Measurements from ENCODE around the gene FIGLA. TPM values are rescaled to one million over a fixed set of nuclear protein-coding genes. Genes with fewer than 3 reads are reported as not detected.

FIGLA gene
- total and polyA plus RNA-seq, 10 donors: 0.14 to 0.39 TPM; not detected in 8

DNA sequence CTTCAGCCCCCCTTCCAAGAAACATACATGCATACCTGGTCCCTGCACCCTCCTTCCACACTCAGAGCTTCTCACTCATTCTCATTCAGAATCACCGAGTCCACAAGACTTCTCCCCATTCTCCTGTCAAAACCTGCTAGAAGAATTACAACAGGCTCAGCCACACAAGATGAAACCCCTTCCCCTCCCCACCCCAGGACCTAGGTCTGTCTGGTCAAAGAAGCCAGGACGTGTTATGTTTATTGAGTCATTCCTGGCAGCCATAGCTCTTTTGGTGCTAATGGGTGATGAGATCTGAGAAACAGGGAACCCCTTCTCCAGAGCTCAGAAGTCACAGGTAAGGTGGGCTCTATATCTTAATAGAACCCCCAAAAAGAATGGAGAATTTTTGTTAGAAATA lies 21.0 kb downstream of the FIGLA start:
- peaks cover 0 to 11% (median 0%) of the 10 kb centered on the region in 8 donors for H3K9me3 ChIP-seq
- H3K27me3 ChIP-seq (replicated peaks in 1 of 7): peaks cover 0 to 98% (median 35%) of the 10 kb centered on the region in 7 donors
- H3K4me3 ChIP-seq: no peak overlapping the region
- TF ChIP-seq, protein P1, sequence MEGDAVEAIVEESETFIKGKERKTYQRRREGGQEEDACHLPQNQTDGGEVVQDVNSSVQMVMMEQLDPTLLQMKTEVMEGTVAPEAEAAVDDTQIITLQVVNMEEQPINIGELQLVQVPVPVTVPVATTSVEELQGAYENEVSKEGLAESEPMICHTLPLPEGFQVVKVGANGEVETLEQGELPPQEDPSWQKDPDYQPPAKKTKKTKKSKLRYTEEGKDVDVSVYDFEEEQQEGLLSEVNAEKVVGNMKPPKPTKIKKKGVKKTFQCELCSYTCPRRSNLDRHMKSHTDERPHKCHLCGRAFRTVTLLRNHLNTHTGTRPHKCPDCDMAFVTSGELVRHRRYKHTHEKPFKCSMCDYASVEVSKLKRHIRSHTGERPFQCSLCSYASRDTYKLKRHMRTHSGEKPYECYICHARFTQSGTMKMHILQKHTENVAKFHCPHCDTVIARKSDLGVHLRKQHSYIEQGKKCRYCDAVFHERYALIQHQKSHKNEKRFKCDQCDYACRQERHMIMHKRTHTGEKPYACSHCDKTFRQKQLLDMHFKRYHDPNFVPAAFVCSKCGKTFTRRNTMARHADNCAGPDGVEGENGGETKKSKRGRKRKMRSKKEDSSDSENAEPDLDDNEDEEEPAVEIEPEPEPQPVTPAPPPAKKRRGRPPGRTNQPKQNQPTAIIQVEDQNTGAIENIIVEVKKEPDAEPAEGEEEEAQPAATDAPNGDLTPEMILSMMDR (IDR thresholded peaks at IDR 0.05 in 8 of 11, conservative IDR thresholded peaks at IDR 0.05 in 3 of 11): no peak
- TF ChIP-seq POLR2AphosphoS5 (IDR thresholded peaks at IDR 0.05): no peak
- TF ChIP-seq POLR2A (IDR thresholded peaks at IDR 0.05): no peak
- H3K4me1 ChIP-seq: peaks cover 9 to 20% (median 17%) of the 10 kb centered on the region in 6 donors
- intact Hi-C loops (cut with DNase I; ENCODE audit: low total_unique reads): no loop called here
- H3K36me3 ChIP-seq: no peaks in the 10 kb centered on the region
- H3K27ac ChIP-seq: no peak overlapping the region
- no peak for DNase-seq
- WGBS, 5 donors: 55 to 76% (median 67%) methylated on average over 2 of the region's 2 CpGs

DNA sequence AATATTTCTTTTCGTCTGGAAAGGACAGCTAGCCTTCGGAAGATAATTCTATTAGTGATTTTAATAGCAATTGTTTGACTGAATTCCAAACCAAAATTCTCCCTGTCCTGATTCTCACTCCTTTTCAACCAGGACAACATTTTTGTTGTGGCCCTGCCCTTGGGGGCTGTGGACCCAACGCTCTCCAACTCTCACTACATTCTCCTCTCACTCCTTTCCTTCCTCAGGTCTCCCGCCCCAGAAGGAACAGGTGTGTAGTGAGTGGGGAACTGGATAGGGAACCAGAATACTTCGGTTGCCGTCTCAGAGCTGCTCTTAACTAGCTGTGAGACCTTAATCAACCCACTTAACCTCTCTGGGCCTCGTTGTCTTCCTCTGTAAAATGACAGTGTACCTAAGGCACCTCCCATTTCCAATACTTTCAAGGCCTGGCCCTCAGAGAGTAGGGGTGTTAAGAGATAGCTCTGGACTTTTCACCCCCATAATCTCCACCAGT lies 21.8 kb downstream of the FIGLA start:
- no peak for DNase-seq
- no peaks in the 10 kb centered on the region for H3K36me3 ChIP-seq
- peak overlapping the region in 2 of 8 donors; percentile 59 to 80 for H3K4me3 ChIP-seq
- 57 to 69% (median 63%) methylated on average over 7 of the region's 7 CpGs for WGBS, 5 donors
- peaks cover 9 to 20% (median 17%) of the 10 kb centered on the region in 6 donors for H3K4me1 ChIP-seq
- no peak overlapping the region for H3K27ac ChIP-seq
- TF ChIP-seq, protein P1 (IDR thresholded peaks at IDR 0.05 in 8 of 11, conservative IDR thresholded peaks at IDR 0.05 in 3 of 11): no peak
- no peak for TF ChIP-seq POLR2A (IDR thresholded peaks at IDR 0.05)
- TF ChIP-seq POLR2AphosphoS5 (IDR thresholded peaks at IDR 0.05): no peak
- H3K9me3 ChIP-seq: peaks cover 0 to 4% (median 0%) of the 10 kb centered on the region in 8 donors
- intact Hi-C loops (cut with DNase I; ENCODE audit: low total_unique reads): no loop called here
- H3K27me3 ChIP-seq (replicated peaks in 1 of 7): peaks cover 0 to 98% (median 38%) of the 10 kb centered on the region in 7 donors

DNA sequence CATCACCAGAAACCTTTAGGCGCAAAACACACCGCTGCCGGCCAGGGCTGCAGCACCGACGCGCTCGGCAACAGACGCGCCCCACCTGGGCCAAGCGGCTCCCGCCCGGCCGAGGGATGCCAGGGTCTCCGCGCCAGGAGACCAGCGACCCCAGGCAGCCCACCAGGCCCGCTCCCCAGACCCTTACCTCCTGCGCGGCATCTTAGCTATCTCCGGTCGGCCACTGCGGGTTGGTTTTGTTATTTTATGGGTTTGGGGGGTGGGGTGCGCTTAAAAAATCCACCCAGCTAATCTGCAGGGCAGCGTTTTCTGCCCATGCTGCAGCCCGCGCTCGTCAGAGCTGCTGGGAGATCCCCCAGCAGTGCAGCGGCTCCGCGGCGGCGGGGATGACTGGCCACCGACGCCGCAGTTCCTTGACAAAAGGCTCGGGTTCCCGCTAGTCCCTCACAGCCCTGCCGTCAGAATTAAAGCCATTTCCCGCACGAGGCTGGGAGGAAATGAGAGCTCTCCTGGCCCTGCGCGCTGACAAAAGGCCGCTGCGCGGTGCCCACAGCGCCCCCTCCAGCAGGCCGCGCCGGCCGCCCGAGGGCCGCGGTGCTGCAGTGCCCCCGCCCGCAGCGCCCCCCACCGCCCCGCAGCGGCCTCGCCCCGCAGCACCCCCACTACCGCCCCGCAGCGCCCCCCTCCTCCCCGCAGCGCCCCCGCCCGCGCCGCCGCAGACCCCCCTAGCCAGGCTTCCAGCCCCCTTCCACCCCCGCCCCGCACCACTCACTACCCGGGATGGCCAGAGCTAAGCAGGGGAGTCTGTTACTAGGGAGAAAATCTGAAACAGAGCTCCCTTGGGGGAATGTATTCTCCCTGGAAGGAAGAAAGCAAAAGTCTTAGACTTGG lies 22.5 kb downstream of the FIGLA start, which contains the start of gene ADD2:
Gene ADD2 (minus strand): TSS at position 502 of the 891 bp plus-strand sequence. CDS start 61,792 bp downstream, outside the sequence.
- Histone ChIP-seq H3K27me3 (replicated peaks in 1 of 7) (peaks cover 0 to 92% (median 38%) of the 10 kb centered on the region in 7 donors), H3K4me3 (peak within 1 kb of the TSS; percentile 41 to 80 (median 48)), H3K4me1 (peaks cover 9 to 20% (median 17%) of the 10 kb centered on the region in 6 donors), H3K9me3 (no peaks in the 10 kb centered on the region), H3K36me3 (no peaks in the 10 kb centered on the region), H3K27ac (peak within 1 kb of the TSS in 4 of 8 donors; percentile 37 to 74 (median 54))
- whole genome bisulfite sequencing, 5 donors: 1 to 2% (median 1%) methylated on average over 17 to 69 of the region's 74 CpGs
- intact Hi-C loops (cut with DNase I; ENCODE audit: low total_unique reads): no loop called here
- no peak for TF ChIP-seq POLR2A (IDR thresholded peaks at IDR 0.05)
- peak in 2 of 3 donors; percentile 45 to 55 for TF ChIP-seq POLR2AphosphoS5 (IDR thresholded peaks at IDR 0.05)
- TF ChIP-seq, protein P1 (IDR thresholded peaks at IDR 0.05 in 8 of 11, conservative IDR thresholded peaks at IDR 0.05 in 3 of 11): peak in 4 of 11 experiments; percentile 13 to 48 (median 32)
- DNase-seq: peak; percentile 78
